SJSA1 (cell line): ENCODE data around the gene TUBGCP5. TPM values are rescaled to one million over a fixed set of nuclear protein-coding genes. Genes with fewer than 3 reads are reported as not detected.

Source experiments
- DNase-seq, 2 experiments: peaks; one replicate each; pipeline ENCODE4 v3.0.0-alpha.2; 2015 to 2020; ENCODE audit warnings: low spot score in 2 of 2, low read depth in 1 of 2
- H3K27ac ChIP-seq: fragments of 250-450 bp; sonication (Bioruptor Pico); 2 replicates; pipeline ENCODE4 v1.5.1; 2020; ENCODE audit warnings: mild to moderate bottlenecking, moderate library complexity
- H3K27me3 ChIP-seq: fragments of 250-450 bp; sonication (Bioruptor Pico); replicated peaks from 2 replicates; pipeline ENCODE4 v1.5.1; 2020; ENCODE audit warnings: mild to moderate bottlenecking, moderate library complexity
- H3K36me3 ChIP-seq: fragments of 250-450 bp; sonication (Bioruptor Pico); 2 replicates; pipeline ENCODE4 v1.5.1; 2020; ENCODE audit warnings: mild to moderate bottlenecking
- H3K4me1 ChIP-seq: fragments of 250-450 bp; sonication (Bioruptor Pico); replicated peaks from 2 replicates; pipeline ENCODE4 v1.6.1; 2021; ENCODE audit warnings: mild to moderate bottlenecking
- H3K4me3 ChIP-seq: fragments of 250-450 bp; sonication (Bioruptor Pico); 2 replicates; pipeline ENCODE4 v1.5.1; 2020; ENCODE audit warnings: mild to moderate bottlenecking
- H3K9me3 ChIP-seq: fragments of 250-450 bp; sonication (Bioruptor Pico); replicated peaks from 2 replicates; pipeline ENCODE4 v1.5.1; 2020; ENCODE audit warnings: mild to moderate bottlenecking
- total RNA-seq: library from RNA; depleted of rRNA; stranded (reverse); fragments of >200 nt; shearing (Covaris generic); gene quantifications from 2 replicates; pipeline ENCODE4 v1.2.3, GENCODE V29; 2014; rRNA removed

The TUBGCP5 gene
- total RNA-seq, 1 experiment from 2014 or later, result 42.3 TPM

GRCh38 chr15:22950256-22950990 is 88.9 kb downstream of the TUBGCP5 start:
- Histone ChIP-seq H3K36me3 (peaks cover 4% of the 10 kb centered on the region; the same call in 1 of the 2 replicates), H3K4me3 (no peak overlapping the region), H3K27ac (no peak overlapping the region), H3K9me3 (no peaks in the 10 kb centered on the region), H3K4me1 (no peaks in the 10 kb centered on the region), H3K27me3 (no peaks in the 10 kb centered on the region)
- DNase-seq, result no peak

Other genes with a start within 250 kb of the TUBGCP5 start
- 159 and 217 TPM in 2 replicates for gene NIPA2, start 200.9 kb downstream of the TUBGCP5 start, total RNA-seq
- gene CYFIP1, start 59.2 kb downstream of the TUBGCP5 start, total RNA-seq, result 70.5 and 110 TPM in 2 replicates
- gene GOLGA6L1, start 97.3 kb upstream of the TUBGCP5 start, total RNA-seq, result not detected in 2 replicates